OCI-LY1 (cell line): Measurements from ENCODE around the gene CTDSP1.

ENCODE experiments used
- EZH2 ChIP-seq: fragments of 200-600 bp; sonication (generic), shearing (Covaris generic); IDR thresholded peaks from 2 replicates; pipeline ENCODE4 v1.8.0; 2017; ENCODE audit warnings: borderline replicate concordance, mixed run types, mild to moderate bottlenecking, antibody characterized with exemption, low read length, moderate library complexity, mixed read lengths
- TF ChIP-seq, protein P1 (sequence below): fragments of 200-600 bp; sonication (generic), shearing (Covaris generic); IDR thresholded peaks from 2 replicates; pipeline ENCODE4 v1.5.1; 2017; ENCODE audit warnings: mild to moderate bottlenecking, antibody characterized with exemption, low read length, moderate library complexity, mixed read lengths

DNA sequence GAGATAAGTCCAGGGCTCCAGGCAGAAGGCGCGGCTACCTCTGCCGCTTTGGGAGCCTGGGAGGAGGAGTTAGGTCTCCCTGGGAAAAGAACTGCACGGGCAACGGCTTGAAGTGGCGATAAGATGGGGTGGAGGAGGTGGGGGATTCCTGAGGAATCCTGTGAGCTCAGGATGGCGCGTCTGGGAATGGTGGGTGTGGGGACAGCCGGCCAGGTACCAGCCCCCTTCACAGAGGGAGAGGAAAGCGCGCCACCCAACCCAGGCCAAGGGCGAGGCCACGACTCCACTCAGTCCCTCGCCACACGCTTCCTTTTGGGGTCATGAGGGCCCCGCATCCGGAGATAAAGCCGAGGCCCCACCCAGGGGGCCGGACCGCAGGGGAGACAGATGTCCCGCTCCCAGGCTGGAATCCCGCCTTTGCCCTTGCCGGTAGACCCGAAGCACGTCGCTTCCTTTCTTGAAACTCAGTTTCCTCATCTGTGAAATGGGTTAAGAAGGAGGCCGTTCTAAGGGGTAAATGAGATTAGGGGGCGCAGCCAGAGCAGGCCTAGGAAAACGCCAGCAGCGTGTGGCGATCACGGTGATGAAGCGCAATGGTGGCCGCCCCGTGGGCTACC is 1.7 kb upstream of the CTDSP1 start:
- TF ChIP-seq, protein P1, sequence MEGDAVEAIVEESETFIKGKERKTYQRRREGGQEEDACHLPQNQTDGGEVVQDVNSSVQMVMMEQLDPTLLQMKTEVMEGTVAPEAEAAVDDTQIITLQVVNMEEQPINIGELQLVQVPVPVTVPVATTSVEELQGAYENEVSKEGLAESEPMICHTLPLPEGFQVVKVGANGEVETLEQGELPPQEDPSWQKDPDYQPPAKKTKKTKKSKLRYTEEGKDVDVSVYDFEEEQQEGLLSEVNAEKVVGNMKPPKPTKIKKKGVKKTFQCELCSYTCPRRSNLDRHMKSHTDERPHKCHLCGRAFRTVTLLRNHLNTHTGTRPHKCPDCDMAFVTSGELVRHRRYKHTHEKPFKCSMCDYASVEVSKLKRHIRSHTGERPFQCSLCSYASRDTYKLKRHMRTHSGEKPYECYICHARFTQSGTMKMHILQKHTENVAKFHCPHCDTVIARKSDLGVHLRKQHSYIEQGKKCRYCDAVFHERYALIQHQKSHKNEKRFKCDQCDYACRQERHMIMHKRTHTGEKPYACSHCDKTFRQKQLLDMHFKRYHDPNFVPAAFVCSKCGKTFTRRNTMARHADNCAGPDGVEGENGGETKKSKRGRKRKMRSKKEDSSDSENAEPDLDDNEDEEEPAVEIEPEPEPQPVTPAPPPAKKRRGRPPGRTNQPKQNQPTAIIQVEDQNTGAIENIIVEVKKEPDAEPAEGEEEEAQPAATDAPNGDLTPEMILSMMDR, result no peak
- no peak for TF ChIP-seq EZH2
